GM23338 (cell line): Measurements from ENCODE around the gene CPT1A.

Experiments
- POLR2AphosphoS5 ChIP-seq: IDR thresholded peaks from 2 replicates; pipeline ENCODE4 v1.6.1; 2016; ENCODE audit warnings: antibody characterized with exemption, low read depth
- TF ChIP-seq, protein P1 (sequence below), 2 experiments: fragments of 200-600 bp in 1 of 2; sonication (generic) in 1 of 2; conservative IDR thresholded peaks; 2 replicates each; pipeline versions ENCODE4 v1.5.1 to v1.6.1; 2016 to 2017; ENCODE audit warnings: antibody characterized with exemption in 2 of 2, low read depth in 2 of 2, mild to moderate bottlenecking in 2 of 2, moderate library complexity in 1 of 2

DNA sequence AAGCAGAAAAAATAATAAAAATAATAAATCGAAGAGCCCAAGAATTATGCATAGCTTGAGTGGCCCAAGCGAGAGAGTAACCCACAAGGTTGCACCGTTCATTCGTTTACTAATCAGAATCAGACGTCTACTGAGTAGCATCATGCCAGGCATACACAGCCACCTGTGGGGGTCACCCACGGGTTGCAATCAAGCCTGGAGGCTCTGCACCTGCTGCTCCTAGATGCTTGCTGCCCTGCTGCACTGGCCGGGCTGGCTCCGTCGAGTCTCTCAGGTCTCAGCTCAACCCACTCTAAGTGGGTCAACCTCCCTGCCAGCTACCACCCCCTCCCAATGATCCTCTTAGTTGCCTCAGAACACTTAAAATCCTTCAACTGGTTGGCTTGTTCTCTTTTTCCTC is 88.4 kb downstream of the CPT1A start:
- TF ChIP-seq POLR2AphosphoS5 = no peak
- TF ChIP-seq, protein P1, sequence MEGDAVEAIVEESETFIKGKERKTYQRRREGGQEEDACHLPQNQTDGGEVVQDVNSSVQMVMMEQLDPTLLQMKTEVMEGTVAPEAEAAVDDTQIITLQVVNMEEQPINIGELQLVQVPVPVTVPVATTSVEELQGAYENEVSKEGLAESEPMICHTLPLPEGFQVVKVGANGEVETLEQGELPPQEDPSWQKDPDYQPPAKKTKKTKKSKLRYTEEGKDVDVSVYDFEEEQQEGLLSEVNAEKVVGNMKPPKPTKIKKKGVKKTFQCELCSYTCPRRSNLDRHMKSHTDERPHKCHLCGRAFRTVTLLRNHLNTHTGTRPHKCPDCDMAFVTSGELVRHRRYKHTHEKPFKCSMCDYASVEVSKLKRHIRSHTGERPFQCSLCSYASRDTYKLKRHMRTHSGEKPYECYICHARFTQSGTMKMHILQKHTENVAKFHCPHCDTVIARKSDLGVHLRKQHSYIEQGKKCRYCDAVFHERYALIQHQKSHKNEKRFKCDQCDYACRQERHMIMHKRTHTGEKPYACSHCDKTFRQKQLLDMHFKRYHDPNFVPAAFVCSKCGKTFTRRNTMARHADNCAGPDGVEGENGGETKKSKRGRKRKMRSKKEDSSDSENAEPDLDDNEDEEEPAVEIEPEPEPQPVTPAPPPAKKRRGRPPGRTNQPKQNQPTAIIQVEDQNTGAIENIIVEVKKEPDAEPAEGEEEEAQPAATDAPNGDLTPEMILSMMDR (conservative IDR thresholded peaks at IDR 0.05; ENCODE audit: low read depth in 2 of 2) = peak in 1 of 2 experiments; percentile 44; a peak in 2 of 4 replicates
